GM19438 (cell line): ENCODE results near the gene SMLR1.

Experiments used
- ATAC-seq: cut with Tn5 transposase; IDR thresholded peaks from one replicate; pipeline ENCODE4 v1.9.1; 2021; ENCODE audit warnings: low read depth; ENCODE audit not compliant: unreplicated experiment

The SMLR1 gene

GRCh38 chr6:130849594-130849993 lies 22.4 kb downstream of the SMLR1 start:
- no peak for ATAC-seq

DNA sequence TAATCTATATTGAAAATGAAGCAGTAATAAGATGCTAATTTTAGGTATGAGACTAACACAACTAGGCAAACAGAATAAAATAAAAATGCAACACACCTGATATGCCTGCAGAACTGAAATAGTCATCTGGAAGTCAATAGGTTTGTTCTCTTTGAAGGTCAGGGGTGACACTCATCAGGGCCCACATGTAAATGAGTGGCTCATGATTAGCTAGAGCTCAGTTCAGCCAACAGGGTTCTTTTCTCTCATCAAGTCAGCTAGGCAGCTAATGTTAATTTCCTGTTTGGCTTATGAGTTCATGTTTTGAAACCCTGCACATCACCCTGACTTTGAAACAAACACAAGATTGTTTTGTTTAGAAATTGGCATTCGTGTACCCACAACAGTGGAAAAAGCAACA lies 23.8 kb downstream of the SMLR1 start:
- no peak for ATAC-seq

DNA sequence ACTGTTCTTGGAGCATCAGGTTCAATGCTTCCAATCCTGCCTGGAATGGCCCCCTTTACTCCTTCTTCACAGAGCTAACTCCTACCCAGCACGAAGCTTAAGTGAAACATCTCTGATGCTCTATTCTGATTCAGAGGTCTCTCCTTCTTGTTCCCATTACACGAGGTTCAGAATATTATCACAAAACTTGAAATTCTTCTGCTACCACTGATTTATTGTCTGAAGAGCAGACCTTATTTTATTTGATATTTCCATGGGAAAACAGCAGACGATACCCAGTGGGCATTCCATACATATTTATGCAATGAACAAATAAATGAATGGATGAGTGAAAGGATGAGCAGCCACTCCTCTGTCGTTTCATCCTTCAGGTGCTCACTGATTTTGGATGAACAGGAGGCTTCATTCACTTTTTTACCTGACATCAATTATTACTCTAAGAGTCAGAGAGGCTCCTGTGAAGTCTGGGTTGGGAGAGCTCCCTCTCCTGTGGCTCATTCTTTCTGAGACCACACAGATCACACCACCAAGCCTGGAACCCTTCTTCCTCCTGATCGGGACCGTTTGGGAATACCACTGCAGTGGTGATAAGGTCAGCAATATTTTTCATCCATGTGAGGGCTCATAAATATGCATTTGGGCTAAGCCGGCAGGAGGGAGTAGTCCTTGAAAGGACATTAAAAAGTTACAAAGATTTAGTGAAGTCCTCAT lies 25.8 kb downstream of the SMLR1 start:
- no peak for ATAC-seq

- no peak for ATAC-seq
Measured at GRCh38 chr6:130853555-130854183, 26.5 kb downstream of the SMLR1 start.

- ATAC-seq = no peak
Measured at GRCh38 chr6:130858054-130858453, 30.8 kb downstream of the SMLR1 start.

DNA sequence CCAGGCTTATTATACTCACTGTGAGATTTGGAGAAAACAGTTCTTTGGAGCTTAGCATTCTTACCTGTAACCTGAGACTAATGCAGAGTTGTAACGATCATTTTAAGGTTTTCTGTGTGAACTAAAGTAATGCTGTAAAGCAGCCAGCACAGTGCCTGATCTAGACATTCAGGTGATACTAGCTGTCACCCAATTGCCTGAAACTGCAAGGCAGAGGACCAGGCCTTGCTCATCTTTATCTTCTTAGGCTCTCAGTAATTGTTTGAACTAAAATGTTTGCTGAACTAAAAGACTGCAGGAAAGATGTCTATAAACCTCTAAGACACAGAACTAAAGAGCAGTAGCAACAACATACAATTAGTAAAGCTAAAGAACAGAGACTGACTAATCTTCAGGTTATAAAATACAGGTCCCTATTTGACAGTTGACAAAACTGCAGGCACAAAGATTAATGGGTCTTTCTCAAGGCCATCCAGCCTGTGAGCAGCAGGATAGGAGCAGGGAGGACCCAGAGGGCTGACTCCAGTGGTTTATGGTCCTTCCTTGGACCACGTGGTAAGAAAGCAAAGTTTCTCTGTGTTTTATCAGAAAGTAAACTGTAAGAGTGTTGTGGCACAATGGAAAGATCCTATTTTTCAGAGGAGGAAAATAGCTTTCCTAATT lies 31.4 kb downstream of the SMLR1 start:
- ATAC-seq = no peak

DNA sequence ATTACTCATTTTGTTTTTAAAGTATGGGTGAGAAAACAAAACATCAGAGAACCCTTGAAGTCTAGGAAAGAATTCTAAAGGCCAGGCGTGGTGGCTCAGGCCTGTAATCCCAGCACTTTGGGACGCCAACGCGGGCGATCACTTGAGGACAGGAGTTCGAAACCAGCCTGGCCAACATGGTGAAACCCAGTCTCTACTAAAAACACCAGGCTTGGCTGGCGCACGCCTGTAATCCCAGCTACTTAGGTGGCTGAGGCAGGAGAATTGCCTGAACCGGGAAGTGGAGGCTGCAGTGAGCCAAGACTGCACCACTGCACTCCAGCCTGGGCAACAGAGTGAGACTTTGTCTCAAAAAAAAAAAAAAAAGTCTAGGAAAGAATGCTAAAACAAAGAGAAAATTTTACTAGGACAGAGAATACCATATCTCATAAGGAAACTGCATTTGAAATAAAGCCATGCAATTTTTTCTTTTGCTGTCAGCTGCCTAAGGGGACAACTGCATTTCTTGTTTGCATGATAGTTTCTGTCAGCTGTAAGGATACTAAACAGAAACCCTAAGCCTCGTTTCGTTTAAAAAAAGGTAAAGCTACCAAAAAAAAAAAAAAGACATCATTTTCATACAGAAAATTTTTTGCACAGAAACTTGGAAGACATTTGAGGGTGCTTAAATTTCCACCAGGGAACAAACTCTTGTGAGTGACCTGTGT lies 32.1 kb downstream of the SMLR1 start:
- no peak for ATAC-seq

GRCh38 chr6:130862370-130862769 lies 35.2 kb downstream of the SMLR1 start:
- no peak for ATAC-seq

GRCh38 chr6:130863415-130864230 lies 36.4 kb downstream of the SMLR1 start:
- ATAC-seq = no peak

DNA sequence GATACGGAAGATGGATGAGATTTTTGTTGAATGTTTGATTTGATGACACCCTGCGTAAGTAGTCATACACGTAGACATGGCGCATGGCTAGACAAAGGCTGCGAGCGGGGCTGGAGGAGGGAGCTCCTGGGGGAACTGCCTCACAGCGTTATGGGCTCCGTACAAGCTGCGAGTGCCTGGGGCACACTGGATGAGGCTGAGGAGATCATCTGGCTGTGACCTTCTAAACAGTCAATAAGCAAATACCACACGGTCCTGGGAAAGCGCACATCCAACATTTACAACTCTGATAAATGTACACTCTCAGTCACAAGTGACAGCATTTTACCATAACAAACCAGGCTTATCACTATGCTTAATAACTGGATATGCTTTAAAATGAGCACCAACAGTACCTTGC lies 37.1 kb downstream of the SMLR1 start:
- ATAC-seq = no peak

- ATAC-seq = no peak
Measured at GRCh38 chr6:130865793-130866192, 38.6 kb downstream of the SMLR1 start.

- ATAC-seq = no peak
Measured at GRCh38 chr6:130869681-130870080, 42.5 kb downstream of the SMLR1 start.

DNA sequence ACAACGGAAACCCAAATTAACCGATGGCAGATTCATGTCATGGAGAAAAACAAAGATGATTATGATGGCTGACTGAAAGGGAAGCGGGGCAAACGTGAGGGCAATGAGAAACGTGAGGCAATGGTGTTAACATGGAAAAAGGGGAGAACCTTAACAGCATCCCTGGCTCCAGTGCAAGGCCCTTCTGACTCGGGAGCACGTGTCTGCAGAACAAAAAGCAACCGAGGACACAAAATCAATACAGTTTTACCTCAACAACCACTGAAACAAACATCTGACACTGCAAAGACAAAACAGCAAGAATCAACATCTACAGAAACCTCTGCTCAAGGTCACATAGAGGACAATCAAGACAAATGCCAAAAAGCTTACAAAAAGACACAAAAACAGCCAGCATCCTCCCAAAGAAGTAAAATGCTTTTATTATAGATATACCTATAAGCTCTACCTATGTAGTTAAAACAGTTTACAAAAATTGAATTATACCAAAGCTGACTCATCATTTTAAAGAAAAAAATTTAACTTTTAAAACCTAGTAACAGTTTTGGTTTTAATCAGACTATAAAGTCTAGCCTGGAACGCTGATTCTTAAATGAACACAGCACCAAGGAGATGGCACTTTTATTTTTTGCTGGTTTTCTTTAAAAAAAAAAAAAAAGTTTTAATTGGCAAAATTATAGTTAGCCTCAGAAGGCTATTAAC lies 43.1 kb downstream of the SMLR1 start:
- no peak for ATAC-seq

- peak; percentile 82 for ATAC-seq
Measured at GRCh38 chr6:130872250-130873095, 45.3 kb downstream of the SMLR1 start.

DNA sequence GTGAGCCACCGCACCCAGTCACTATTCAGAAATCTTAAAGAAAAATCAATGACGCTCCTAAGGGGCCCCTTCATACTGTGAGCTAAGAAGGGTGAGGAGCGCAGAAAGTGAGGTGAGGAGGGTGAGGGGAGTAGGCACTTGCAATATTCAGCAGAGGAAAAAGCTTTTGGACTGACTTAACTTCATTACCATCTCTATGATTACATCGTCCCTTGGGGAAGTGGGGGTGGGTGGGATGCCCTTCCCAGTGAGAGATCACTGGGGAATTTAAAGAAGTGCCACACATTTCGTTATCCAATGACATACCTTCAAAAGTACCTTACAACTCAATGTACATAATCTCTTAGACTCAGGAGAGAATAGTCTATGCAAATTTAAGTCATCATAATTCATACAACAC lies 46.5 kb downstream of the SMLR1 start:
- no peak for ATAC-seq

GRCh38 chr6:130879826-130880225 lies 52.6 kb downstream of the SMLR1 start:
- ATAC-seq = no peak

DNA sequence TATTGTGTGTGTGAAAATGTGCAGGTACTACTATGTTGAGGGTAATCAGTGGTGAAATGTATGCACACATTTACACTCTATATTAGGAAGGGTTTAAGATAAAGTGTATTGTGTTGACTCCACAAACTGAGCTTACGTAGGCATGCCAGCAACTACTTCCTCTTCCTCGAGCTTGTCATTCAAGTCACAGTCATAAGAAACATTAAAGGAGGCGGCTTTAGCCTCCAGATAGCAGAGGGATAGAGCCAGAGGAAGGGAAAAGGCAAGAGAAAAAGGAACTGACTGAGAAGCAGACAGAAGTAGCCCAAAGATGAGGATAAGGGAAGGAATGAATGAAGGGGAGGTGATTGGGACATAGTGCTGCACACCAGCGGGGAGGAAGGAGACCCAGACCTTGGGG lies 55.2 kb downstream of the SMLR1 start:
- no peak for ATAC-seq

GRCh38 chr6:130885392-130886192 lies 58.4 kb downstream of the SMLR1 start:
- peak; percentile 91 for ATAC-seq
